GM18499 (cell line): ENCODE data around the gene UVSSA.
"Not testable (repeated sequence)": the region's sequence is repeated elsewhere in the genome, so short reads cannot be mapped to it uniquely, and the experiment has no call there.

Experiments used
- ATAC-seq: cut with Tn5 transposase; IDR thresholded peaks from one replicate; pipeline ENCODE4 v1.9.1; 2021; ENCODE audit warnings: moderate number of reproducible peaks; ENCODE audit not compliant: insufficient read depth, unreplicated experiment

UVSSA gene

DNA sequence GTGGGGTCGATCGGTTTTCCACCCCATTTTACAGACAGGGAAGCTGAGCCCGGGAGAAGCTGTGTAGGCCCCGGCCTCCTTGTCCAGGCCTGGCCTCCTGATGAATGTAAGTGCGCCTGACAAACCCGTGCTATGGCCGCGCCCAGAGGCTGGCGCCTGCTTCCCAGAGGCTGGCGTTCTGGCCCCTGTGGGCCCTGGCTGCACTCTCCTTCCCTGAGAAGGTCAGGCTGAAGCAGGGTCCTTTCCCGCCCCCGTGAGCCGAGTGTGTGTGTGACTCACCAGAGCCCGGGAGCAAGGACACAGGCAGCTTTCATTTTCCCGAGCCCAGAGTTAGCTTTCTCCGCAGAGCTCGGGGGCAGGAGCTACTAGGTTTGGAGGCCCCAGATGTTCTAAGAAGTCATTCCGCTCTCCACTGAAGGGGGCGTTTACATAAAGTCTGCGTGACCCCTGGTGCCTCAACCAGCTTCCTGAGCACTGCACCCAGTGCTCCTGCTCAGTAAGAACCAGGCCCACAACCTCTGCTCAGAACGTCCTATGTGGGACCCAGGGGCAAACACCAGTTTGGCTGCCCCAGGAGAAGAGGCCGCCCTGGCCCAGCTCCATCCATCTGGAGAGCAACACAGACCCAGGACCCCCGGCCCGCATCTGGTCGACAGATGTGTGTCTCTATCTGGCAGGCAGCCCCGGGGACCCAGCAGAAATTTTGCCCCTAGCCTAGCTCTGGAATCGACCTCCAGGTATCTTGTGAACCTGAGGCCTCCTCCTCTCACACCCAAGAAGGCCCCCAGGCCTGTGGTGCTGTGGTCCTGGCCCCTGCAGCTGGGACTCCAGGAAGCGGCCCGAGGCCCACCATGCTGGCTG lies 13.6 kb downstream of the UVSSA start:
- ATAC-seq = no peak

DNA sequence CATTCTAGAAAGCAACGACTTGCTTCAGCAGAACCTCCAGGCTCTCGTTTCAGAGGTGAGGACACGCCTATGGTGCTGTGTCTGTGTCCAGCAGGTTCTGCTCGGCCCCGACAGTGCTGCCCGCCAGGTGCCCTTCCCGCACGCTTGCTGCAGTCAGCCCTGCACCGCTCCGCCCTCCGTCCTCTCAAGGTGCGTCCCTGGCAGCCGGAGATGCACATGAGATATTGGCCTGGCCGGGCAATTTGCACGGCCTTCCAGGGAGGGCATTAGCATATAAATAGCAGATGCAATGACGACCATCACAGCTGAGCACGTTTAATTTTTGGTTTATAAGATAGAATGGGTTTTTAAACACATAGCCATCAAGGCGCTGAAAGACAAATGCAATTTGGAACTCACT lies 14.4 kb downstream of the UVSSA start:
- no peak for ATAC-seq

DNA sequence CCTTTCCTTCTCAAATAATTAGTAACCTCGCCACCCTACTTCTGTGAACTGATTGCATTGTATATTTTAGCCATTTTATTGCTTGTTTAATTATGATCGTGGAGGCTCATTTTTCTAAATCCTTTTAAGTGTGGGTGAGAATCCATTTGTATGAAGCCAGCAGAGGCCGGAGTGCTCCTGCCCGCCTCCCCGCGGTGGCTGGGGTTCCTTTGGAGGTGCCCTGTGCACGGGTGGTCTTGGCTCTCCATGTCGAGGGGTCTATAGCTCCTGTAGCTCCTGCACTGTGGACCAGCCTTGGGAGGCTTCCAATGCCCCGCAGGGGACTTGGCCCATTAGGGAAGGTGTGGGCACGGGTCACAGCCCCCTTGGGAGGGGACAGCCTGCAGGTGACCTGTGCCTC lies 15.0 kb downstream of the UVSSA start:
- no peak for ATAC-seq

DNA sequence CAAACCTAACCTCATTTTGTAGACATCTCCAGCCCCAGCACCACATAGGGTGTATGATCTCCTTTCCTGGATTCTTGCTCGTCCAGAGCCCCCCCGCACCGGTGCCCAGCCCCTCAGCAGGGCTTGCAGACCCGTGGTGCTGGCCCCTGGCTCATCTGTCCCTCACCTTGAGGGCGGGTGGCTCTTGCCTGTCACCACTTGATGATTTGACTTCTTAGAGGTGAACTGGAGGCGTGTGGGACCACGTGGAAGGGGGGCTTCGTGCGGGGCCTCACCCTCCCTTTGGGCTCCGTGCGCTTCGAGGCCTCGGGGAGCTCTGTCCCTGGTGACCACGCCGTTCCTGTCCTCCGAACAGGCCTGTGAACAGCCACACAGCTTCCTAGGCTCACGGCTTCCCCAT lies 15.5 kb downstream of the UVSSA start:
- no peak for ATAC-seq

DNA sequence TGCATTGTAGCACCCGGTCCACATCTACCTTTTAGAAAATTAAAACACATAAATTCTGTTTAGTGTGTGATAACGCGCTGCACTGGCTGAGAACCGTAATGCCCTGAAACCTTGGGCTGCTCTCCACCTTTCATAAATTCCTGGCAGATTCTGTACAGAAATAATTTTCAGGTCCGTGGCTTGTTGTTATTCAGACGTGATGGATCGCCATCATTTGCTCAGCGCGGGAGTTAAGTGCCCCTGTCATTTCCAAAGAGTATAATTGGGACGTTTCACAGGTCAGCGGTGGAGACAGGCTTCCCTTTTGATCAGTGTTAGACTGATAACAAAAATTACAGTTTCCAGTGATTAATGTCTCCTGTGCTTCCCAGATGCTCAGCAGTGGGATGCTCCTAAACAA lies 16.5 kb downstream of the UVSSA start:
- ATAC-seq = no peak

DNA sequence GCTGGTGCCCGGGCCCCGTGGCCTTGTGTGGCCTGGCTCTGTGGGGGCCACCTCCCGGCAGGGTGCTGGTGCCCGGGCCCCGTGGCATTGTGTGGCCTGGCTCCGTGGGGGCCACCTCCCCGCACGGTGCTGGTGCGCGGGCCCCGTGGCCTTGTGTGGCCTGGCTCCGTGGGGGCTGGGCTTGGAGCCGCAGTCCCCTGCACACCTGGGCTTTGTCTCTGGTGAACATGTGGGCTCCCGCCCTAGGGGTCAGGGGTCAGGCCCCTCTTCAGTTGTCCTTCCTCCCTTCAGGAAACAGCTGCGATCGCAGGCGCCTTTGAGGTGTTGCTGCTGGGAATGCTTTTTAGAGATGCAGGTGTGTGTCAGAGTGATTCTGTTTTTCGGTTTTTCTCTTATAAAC lies 17.2 kb downstream of the UVSSA start:
- ATAC-seq = no peak

DNA sequence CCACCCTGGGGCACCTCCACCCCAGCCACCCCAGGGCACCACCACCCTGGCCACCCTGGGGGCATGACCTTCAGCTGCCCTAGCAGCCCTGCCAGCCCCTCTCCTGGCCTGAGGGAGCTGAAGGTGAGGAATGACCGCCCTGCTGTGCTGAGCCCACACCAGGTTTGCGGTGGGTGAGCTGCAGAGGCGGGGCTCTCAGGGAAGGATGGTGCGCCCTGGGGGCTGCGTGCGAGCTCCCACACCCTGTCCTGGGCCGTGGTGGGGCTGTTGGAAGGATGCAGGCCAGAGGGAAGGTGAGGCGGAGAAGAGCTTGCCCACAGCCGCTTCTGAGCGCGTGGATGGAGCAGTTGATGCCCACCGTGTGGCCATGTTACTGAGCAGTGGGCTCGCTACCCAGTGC lies 17.7 kb downstream of the UVSSA start:
- no peak for ATAC-seq

DNA sequence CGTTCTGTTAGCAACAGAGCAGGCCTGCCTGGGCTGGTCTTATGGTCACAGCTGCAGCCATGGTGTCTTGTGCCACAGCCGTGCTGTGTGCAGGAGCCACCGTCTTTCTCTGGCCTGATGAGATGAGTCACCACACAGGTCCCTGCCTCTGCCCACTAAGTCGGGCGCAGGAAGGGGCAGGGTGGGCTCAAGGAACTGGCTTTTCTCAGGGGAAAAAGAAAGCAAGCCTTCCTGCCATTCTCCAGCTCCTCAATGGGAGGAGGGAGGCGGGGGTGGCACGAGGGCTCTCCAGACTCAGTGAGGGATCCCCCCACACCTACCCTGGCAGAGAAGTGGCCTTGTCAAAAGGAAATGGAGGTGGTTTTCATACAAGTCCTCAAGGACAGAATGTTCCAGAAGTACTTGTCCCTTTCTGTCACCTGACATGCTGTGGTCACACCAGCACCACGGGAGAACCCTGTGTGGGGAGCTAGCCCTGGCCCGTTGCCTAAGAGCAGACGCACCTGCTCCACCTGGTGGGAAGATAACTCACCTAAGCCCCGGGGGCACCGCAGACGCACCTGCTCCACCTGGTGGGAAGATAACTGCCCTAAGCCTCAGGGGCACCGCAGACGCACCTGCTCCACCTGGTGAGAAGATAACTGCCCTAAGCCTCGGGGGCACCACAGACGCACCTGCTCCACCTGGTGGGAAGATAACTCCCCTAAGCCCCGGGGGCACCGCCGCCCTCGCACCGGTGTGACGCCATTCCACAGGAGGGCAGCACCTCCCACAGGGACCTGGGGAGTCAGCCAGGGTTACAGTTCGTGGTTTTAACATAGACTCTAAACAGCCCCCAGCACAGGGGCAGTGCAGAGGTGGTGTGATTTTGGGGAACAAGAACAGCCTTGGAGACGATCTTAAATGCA lies 18.5 kb downstream of the UVSSA start:
- no peak for ATAC-seq

DNA sequence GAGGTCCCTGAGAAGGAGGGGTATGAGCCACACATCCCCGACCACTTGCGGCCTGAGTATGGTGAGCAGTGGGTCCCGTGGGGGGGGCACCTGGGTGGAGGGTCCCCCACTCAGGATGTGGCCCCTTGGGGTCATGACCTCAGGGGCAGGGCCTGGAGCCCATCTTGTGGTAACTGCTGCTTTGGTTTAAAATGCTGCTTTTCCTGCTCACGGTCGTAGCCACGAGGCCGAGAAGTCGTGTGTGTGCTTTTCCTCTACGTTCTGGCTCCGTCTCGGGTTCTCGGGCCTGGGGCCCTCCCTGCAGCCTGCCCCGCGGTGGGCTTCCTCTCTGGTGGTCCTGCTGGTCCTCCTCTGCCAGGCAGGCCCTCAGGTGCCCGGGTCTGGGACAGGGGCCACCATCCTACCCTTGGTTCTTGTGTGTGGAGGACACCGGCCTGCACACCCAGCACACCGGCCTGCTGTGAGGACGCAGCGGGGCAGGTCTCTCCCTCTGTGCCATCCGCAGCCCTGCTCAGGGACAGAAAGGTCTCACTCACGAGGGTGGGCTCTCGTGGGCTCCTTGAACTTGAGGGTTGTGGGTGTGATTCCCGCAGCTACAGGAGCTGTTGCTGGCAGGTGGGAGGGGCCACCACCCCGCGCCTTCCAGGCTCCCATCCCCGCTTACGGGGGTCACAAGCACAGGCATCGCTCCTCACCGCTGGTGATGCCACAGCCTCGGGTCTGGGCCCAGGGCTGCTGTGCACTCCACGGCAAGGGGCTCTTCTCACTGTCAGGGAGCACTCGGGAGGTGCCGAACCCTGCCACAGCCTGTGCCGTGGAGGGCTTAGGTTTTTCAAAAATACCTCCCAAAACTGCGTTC lies 19.6 kb downstream of the UVSSA start:
- no peak for ATAC-seq

DNA sequence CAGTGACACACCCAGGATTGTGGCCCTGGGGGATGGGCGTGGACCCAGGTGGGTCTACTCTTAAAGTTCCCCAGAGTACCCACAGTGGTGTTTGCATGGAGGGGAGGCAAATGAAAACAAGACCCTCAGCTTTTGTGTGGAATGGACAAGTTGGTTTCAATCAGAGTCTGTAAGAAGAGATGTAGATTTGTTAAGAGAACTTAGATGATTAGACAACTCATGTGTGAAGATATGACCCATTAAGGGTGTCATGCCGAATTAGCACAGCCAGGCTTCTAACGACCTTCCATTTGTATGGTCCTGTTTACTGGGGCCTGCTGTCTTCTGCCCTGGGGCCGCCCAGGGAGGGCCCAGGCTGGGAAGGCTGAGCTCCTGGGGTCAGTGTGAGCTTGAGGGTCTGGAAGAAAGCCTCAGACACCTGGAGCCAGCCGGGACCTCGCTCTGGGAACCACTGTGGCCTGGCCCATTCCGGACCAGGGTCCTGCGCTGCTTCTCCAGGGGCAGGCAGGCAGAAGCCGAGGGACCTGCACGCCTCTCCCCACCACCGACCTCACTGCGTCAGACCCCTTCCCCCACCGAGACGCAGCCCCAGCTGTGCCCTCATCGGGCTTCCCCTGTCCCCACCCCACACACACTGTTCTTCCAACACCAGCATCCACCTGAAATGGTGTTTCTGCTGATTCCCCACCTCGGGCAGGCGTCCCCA lies 20.4 kb downstream of the UVSSA start:
- ATAC-seq = no peak

DNA sequence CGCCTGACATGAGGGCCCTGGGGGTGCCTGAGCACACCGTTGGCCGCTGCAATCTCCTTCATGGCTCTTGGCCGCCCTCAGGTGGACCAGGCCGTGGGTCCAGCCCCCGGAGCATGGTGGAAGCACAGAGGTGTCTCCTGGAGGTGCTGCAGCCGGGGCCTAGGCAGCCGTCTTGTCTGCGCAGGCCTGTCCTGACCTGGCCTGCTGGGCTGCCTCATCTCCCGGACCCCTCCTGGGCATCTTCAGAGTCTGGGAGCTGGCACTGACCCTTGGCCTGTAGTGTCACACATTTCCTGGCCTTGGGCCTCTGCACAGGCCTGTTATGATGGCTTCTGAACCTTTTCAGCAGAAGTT lies 20.9 kb downstream of the UVSSA start:
- no peak for ATAC-seq

DNA sequence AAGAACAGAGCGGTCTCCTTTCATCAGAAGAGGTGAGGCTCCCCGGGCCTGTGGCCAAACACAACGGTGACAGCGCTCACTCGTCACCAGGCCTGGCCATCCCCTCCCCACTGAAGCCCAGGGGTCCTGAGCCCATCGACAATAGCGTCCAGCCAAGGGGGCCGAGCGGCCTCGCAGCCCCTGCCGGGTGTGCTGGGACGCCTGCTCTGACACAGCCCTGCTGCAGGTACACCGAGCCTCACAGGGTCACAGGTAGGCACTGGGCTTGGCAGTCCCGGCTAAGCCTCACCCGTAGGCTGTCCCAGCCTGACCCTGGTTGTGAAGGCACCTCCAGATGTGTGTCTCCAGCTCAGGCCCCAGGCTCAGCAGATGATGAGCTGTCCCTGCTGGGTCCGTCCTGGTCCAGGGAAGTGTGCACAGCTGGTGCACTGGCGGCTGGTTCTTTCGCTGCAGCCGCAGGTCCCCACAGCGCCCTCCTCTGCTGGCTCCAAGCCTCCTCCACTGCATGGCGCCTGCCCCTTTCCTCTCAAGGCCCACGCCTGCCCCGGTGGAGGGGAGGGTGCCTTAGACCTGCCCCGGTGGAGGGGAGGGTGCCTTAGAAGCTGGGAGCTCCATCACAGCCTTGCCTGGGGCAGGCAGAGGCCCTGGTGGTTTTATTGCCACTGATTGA lies 21.5 kb downstream of the UVSSA start:
- no peak for ATAC-seq

DNA sequence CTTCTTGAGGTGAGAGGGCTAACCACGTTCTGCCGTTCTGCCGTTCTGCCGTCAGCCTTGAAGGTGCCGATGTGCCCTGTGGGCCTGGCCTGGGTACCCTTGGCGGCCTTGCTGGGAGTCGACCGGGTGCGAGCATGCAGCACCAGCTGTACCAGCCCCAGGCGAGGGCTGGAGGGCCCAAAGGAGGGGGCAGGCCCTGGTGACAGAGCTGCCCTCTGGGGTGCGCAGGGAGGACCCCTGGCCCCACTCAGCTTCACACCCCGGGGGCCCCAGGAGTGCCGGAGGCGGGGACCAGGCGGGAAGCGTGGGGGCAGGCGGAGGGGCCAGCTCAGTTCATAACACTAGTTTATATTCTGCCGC lies 22.1 kb downstream of the UVSSA start:
- ATAC-seq = no peak

DNA sequence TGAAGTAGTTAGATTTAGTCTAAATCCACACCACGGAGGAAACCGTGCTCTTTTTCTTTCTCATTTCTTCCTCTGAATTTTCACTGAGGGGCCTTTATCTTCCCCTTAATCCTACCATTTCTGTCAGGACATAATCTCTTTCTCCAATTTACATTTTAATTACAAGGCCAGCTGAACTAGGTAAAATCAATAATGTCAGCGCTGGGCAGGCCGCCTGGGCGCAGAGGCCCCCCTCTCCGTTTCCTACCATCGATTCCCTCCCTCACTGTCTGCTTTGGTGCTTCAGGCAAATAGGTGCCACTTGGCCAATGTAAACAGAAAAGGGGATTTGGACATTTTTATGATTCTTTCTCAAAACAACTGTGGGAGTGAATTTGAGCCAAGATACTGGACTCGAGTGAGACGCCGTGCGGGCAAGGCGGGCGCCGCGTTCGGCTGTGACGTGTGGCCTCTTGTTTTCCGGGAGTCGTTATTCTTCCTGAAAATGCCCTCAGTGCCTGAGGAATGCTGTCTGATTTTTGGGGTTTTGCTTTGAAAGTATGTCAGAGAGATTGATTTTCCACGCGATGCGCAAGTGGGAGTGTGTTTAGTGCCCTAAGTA lies 22.6 kb downstream of the UVSSA start:
- no peak for ATAC-seq

DNA sequence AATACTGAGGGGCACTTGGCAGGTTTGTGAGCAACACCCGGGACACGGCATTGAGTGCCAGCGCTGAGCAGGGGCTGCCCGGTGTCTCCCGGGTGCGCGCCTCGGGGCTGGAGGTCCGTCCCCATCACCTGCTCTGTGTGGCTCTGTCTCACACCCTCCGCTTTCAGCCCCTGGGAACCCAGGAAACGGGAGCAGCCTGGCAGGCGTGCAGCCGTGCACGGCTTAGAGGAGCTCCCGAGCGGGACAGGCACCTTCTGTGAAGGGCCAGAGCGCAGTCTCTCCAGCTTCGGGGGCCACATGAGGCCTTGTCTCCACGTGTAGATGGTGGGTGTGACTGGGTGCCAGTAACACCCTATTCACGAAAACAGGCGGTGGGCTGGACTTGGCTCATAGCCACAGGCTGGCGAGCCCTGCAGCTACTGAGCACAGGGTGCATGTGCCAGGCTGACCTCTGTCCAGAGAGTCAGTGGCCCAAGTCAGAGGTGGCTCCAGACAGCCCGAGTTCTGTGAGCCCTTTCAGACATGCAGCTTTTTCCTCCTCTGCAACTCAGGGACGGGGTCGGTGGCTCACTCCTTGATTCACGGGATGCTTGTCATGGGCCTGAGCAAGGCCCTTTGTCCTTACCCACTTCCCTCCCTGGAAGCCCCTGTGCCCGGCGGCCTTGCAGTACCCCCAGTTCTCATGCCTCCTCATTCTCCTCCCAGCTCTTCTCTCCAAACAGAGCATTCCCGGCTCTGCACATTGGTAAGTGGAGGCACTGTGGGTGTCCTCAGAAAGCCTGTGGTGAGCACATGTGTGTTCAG lies 23.5 kb downstream of the UVSSA start:
- no peak for ATAC-seq

DNA sequence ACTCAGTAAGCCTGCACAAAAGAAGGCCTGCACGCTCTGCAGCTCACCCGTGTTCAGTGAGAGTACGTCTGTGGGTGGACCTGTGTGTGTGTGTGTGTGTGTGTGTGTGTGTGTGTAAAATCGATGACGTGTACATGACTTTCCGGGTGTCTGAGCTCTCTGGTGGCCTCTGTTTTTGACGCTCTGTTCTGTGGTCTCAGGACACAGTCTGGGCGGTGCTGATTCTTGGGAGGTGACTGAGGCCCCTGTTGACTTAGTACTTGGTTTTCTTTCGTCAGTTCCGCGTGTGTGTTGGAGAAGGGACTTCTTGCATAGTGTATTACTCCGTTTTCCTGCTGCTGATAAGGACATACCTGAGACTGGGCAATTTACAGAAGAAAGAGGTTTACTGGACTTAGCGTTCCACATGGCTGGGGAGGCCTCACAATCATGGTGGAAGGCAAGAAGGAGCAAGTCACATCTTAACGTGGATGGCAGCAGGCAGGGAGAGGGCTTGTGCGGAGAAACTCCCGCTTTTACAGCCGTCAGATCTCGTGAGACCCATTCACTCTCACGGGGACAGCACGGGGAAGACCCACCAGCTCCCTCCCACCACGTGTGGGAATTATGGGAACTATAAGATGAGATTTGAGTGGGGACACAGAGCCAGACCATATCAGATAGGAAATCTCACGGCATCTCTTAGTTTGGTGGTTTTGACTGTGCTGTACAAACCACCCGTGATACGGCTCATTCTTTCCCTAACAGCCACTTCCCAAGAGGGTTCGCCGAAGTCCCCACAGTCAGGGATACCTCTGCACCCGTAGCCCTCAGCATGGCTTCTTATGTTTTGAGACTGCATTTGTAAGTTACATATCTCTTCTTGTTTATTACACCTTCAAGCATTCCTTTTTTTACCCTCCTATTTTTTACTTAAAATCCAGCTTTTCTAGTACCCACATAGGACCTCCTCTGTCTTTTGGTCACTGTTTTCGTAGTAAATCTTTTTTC lies 24.5 kb downstream of the UVSSA start:
- ATAC-seq = no peak

DNA sequence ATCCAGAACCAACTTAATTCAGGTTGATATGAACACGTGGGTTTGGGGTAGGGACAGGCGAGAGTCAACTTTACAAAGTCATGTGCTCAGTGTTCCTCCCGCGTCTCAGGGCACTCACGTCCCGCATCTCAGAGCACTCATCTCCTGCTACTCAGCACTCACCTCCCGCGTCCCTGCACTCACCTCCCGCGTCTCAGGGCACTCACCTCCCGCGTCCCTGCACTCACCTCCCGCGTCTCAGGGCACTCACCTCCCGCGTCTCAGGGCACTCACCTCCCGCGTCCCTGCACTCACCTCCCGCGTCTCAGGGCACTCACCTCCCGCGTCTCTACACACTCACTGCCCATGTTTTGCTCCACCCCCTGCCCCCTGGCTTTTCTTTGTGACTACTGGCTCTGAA lies 25.6 kb downstream of the UVSSA start:
- not testable (repeated sequence) for ATAC-seq
